ENCODE results near the gene MAP7. TPM values are rescaled to one million over a fixed set of nuclear protein-coding genes. Genes with fewer than 3 reads are reported as not detected.

MAP7 gene
- total and polyA plus RNA-seq, 9 of the 15 experiments (the other 6 are each of a cell fraction or from before 2014, with no cell fraction given): 0.76 to 7.7 (median 3.9) TPM

GRCh38 chr6:136426627-136427377 lies 123.4 kb downstream of the MAP7 start (continued):
- TF ChIP-seq AFF1 (IDR thresholded peaks at IDR 0.05; ENCODE audit: low read depth in 1 of 2, partially characterized antibody in 2 of 2) (peak in 1 of 2 experiments; percentile 30), NFE2L1 (tag; IDR thresholded peaks at IDR 0.05; ENCODE audit: borderline replicate concordance, low read depth) (no peak), SRF (CRISPR knock-in tag; IDR thresholded peaks at IDR 0.05) (peak in 1 of 2 experiments; percentile 44; a peak in 1 of 4 replicates), ZKSCAN8 (CRISPR knock-in tag; IDR thresholded peaks at IDR 0.05) (peak; percentile 89; the same call in 1 of the 2 replicates), ETS1 (conservative IDR thresholded peaks at IDR 0.05; ENCODE audit: control insufficient read depth, low read depth, low read length) (0 out of 2 replicates have a peak, but pooled peaks have one; percentile 49), ZNF644 (tag; IDR thresholded peaks at IDR 0.05; ENCODE audit: low read depth) (peak; percentile 88), THRB (CRISPR knock-in tag; conservative IDR thresholded peaks at IDR 0.05) (peak; percentile 56; the same call in 1 of the 2 replicates), HNRNPH1 (optimal IDR thresholded peaks at IDR 0.05; ENCODE audit: low read depth, low read length) (no peak), CXXC5 (CRISPR knock-in tag; IDR thresholded peaks at IDR 0.05) (peak; percentile 92), GATAD2B (IDR thresholded peaks at IDR 0.05; ENCODE audit: borderline replicate concordance) (0 out of 2 replicates have a peak, but pooled peaks have one; percentile 43), CEBPG (CRISPR knock-in tag; IDR thresholded peaks at IDR 0.05) (0 out of 2 replicates have a peak, but pooled peaks have one; percentile 8), CEBPG (tag; conservative IDR thresholded peaks at IDR 0.05 in 1 of 2, IDR thresholded peaks at IDR 0.05 in 1 of 2) (peak; percentile 91 to 94), MTA1 (IDR thresholded peaks at IDR 0.05; ENCODE audit: borderline replicate concordance) (0 out of 2 replicates have a peak, but pooled peaks have one; percentile 43), NR4A1 (CRISPR knock-in tag; IDR thresholded peaks at IDR 0.05) (no peak), NR4A1 (tag; IDR thresholded peaks at IDR 0.05) (peak; percentile 79), ZNF395 (CRISPR knock-in tag; IDR thresholded peaks at IDR 0.05) (peak; percentile 95; the same call in 1 of the 2 replicates), NFXL1 (CRISPR knock-in tag; IDR thresholded peaks at IDR 0.05) (peak; percentile 38; the same call in 1 of the 2 replicates), ARNT (IDR thresholded peaks at IDR 0.05) (0 out of 4 replicates have a peak, but pooled peaks of 1 of the 2 experiments have one; percentile 47)
